HPDE6-E6E7 (cell line): Measurements from ENCODE around the gene C11orf86.
"Not testable (repeated sequence)": the region's sequence is repeated elsewhere in the genome, so short reads cannot be mapped to it uniquely, and the experiment has no call there.

Experiments
- DNase-seq: peaks from one replicate; pipeline ENCODE4 v3.0.0; 2011; ENCODE audit warnings: missing footprints; ENCODE audit errors: extremely low spot score

Gene C11orf86

DNA sequence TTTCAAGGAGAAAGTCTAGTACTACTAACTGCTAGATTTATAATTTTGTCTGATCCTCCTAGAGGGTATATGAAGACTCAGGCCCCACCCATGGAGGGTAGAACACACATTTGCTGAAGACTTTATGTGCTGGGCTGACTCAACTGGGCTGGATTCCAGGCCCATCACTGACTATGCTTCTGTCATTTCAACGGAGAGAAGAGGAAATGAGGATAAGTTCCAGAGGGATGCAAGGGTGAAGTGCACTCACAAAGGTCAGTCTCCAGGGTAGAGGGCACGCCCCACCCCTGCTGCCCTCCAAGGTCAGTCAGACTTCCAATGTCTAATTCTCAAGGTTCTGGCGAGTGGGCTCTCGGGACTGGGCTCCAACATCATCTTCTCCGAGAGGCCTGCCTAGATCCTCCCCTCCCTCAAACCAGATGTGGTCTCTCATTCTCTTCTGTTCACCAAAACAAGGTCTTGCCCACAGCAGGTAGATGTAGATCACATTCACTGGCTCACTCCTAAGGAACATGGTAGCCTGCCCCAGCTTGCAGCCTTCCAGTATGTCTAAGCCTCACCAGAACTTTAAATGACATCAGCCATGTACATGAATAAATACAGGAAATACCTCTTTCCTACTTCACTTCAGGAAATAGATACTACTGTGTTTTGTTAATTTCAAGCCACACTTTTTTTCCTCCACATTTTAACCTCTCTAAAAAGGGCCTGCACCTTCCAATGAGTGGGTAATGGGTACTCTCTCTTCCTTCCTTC, 7.3 kb upstream of the C11orf86 start:
- DNase-seq, result no peak

DNA sequence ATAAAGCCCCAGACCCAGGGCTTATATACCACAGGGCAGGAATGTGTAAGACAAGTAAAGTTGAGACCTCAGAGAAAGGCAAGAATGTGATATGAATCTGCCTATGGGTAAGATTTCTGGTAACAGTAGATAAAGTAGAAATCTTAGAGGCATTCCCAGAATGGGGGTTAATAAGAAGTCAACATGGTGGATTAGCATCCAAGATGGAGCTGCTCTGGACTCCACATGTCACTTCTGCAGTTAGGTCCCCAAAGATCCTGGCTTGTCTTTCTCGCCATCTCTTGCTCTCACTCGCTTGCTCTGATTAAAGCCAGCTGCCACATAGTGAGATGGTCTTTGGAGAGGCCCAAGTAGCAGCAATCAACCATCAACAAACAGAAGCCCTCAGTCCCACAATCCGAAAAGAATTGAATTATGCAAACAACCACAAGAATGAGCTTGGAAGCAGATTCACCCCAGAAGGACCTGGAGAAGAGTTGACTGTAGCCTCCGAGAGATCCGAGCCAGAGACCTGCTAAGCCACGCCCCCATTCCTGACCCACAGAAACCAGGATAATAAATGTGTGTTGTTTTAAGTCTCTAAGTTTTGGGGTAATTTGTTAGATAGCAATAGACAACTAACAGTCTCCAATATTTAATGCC, 5.4 kb upstream of the C11orf86 start:
- no peak for DNase-seq

- no peak for DNase-seq
Observed at GRCh38 chr11:66970371-66970806, 4.7 kb upstream of the C11orf86 start.

- DNase-seq, result peak; percentile 96
Observed at GRCh38 chr11:66970807-66971442, 4.2 kb upstream of the C11orf86 start.

- no peak for DNase-seq
Observed at GRCh38 chr11:66971488-66971887, 3.6 kb upstream of the C11orf86 start.

GRCh38 chr11:66973956-66974580, 1.0 kb upstream of the C11orf86 start:
- DNase-seq, result no peak

GRCh38 chr11:66975405-66976027, 412 bp downstream of the C11orf86 start:
- DNase-seq, result no peak

DNA sequence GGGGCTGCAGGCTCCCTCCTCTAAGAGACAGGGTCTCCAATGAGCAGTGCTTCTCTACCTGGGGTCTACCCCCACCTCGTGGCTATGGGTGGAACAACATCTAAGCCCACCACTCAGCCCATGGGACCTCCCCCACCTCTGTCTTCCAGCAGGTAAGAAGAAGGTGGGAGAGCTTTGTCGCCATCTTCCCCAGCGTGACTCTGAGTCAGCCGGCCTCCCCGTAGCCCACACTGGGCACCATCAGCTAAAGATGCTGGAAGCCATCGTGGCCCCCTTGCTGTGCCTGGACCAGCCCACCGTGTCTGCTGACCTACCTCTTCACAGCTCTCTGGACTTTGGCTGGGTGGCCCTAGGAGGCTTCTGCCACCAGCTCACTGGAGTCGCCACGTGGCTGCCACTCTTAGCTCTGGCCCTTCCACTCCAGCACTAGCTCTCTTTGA, 944 bp downstream of the C11orf86 start:
- no peak for DNase-seq

GRCh38 chr11:66976925-66977324, 1.8 kb downstream of the C11orf86 start:
- DNase-seq, result no peak

DNA sequence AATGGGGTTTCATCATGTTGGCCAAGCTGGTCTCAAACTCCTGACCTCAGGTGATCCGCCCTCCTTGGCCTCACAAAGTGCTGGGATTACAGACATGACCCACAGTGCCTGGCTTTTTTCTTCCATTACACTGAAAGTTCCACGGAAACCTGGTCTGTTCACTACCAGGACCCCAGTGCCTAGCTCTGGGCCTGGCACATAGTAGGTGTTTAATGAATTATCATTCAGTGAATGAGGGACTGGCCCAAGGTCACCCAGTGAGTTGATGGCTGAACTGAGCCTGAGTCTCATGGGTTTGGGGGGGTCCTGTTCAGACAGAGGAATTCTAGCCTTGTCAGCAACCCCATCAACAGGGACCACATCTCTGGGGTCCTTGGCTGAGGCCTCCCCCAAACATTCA, 3.1 kb downstream of the C11orf86 start:
- DNase-seq, result no peak

DNA sequence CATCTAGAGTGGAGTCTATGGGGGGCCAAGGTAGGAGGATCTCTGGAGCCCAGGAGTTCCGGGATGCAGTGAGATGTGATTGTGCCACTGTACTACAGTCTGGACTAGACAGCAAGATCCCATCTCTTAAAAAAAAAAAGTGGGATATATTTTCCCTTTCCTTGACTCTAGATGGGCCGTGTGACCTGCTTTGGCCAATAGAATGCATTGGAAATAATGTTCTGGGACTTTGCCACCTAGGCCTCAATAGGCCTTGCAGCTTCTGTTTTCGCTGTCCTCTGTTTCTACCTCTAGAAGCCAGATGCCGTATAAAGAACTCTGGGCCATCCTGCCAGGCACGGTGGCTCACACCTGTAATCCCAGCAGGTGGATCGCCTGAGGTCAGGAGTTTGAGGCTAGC, 3.6 kb downstream of the C11orf86 start:
- no peak for DNase-seq

GRCh38 chr11:66979336-66979980, 4.4 kb downstream of the C11orf86 start:
- DNase-seq, result no peak

DNA sequence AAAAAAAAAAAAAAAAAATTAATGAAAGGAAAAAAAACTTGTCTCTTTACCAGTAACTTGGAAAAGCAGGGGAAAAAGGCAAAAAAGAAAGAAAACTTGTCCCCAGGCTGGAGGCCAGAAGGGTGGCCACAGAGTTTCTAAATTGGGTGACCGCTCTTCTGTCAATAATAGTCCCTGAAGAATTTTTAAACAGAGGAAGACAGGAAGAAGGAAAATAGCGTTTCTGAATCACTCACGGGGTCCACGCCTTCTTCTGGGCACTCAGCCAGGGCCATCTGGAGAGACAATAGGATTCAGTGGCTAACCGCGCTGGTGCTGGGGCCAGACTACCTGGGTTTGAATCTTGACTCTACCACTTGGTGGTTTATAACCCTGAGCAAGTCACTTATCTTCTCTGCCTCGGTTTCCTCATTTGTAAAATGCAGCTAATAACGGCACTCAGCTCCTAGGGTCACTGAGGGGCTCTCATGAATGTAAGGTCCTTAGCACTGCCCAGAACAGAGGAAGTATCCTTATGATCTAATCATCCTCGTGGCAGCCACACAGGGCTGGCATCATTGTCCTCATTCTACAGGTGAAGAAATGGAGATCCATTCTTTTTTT, 7.0 kb downstream of the C11orf86 start:
- peak; percentile 59 for DNase-seq

- DNase-seq, result no peak
Observed at GRCh38 chr11:66983275-66983924, 8.3 kb downstream of the C11orf86 start.

DNA sequence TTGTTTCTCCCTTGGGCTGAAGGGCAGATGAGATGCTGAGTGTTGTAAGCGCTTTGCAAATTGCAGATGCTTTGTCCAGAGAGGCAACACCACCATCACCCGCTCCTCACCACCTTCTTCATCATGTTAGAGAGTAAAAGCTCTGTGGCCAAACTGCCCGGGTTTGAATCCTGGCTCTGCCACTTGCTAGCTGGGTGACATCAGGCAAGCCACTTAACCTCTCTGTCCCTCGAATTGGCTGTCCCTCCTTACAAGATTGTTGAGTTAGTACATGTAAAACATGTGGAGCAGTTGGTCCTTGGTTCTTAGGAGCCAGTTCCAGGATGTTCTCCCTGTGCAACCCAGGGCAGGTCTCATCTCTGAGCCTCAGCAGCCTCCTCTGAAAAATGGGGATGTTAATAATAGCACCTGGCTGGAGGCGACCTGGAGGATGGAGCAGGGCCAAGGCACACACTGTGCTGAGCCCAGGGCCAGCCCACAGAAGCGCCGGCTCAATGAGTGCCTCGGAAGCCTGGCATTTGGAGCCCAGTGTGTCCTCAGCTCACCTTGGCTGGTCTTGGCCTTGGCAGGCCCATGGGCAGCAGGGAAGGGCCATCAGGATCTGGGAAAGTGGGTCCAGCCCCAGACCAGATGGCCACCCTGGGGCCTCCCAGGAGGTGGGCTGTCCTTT, 10.5 kb downstream of the C11orf86 start:
- DNase-seq, result no peak

- no peak for DNase-seq
Observed at GRCh38 chr11:66986178-66986545, 11.1 kb downstream of the C11orf86 start.

GRCh38 chr11:66987158-66987620, 12.1 kb downstream of the C11orf86 start:
- DNase-seq, result no peak

DNA sequence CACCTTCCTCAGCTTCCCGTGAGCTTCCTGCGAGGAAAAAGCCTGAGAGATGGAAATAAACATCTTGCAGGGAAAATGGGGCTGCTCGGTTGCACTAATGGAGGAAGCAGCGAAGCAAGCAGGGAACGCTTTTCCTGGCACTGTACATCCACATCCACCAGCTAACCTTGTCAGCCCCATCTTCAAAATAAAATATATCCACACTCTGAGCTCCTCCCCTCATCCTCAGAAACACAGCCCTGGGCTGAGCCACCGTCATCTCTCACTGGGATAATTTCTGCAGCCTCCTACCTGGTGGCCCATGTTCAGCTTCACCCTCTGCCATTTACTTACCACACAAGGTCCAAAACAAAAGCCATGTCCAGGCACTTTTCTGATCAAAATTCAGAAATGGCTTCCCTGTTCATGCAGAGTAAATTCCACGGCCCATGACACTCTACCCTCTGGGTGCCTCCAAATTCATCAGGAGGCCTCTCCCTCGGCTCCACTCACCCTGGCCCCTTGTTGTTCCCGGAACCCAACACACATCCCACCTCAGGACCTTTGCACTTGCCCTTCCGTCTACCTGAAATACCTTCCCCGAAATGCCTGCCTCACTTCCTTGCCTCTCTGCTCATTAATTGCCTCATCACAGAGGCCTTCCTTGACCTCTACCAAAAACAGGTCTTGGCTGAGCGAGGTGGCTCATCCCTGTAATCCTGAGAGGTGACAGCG, 13.0 kb downstream of the C11orf86 start:
- DNase-seq, result no peak

- not testable (repeated sequence) for DNase-seq
Observed at GRCh38 chr11:66988741-66989140, 13.6 kb downstream of the C11orf86 start.
